DND-41 (cell line): Measurements from ENCODE around the gene OR5A2.

Experiments
- ATAC-seq: fragments of 200-7000 bp; cut with Tn5 transposase; 3 replicates; pipeline ENCODE4 v1.9.1; 2021; ENCODE audit warnings: low read depth; ENCODE audit not compliant: insufficient read depth
- DNase-seq: peaks from one replicate; pipeline ENCODE4 v3.0.0-alpha.2; 2020
- H2AFZ ChIP-seq: 2 replicates; pipeline ENCODE4 v1.6.0; 2012; ENCODE audit warnings: low read depth, low read length
- H3K27ac ChIP-seq: 2 replicates; pipeline ENCODE4 v1.5.1; 2012; ENCODE audit warnings: low read length, inconsistent platforms
- H3K27me3 ChIP-seq: fragments of 200-600 bp; sonication (generic); 2 replicates; pipeline ENCODE4 v1.6.0; 2012; ENCODE audit warnings: low read length, mild to moderate bottlenecking, inconsistent platforms; ENCODE audit not compliant: insufficient read depth, poor library complexity
- H3K36me3 ChIP-seq: 2 replicates; pipeline ENCODE4 v1.5.1; 2012; ENCODE audit warnings: low read length, inconsistent platforms; ENCODE audit not compliant: insufficient read depth
- H3K4me1 ChIP-seq: 2 replicates; pipeline ENCODE4 v1.5.1; 2012; ENCODE audit warnings: mild to moderate bottlenecking, low read length; ENCODE audit not compliant: insufficient read depth
- H3K4me2 ChIP-seq: 2 replicates; pipeline ENCODE4 v1.6.0; 2012; ENCODE audit warnings: mild to moderate bottlenecking, moderate library complexity, low read length, inconsistent platforms; ENCODE audit not compliant: insufficient read depth
- H3K4me3 ChIP-seq, 2 experiments: fragments of 200-600 bp in 1 of 2; shearing (Covaris generic) in 1 of 2; 2 replicates each; pipeline ENCODE4 v1.5.1; 2012 to 2016; ENCODE audit warnings: inconsistent platforms in 2 of 2, low read length in 2 of 2, mild to moderate bottlenecking in 2 of 2, low read depth in 1 of 2, moderate library complexity in 1 of 2
- H3K79me2 ChIP-seq: 2 replicates; pipeline ENCODE4 v1.6.0; 2012; ENCODE audit warnings: low read length, inconsistent platforms; ENCODE audit not compliant: insufficient read depth
- H3K9ac ChIP-seq: 2 replicates; pipeline ENCODE4 v1.6.0; 2012; ENCODE audit warnings: low read depth, mild to moderate bottlenecking, inconsistent platforms, low read length, moderate library complexity
- H3K9me3 ChIP-seq: 2 replicates; pipeline ENCODE4 v1.5.1; 2012; ENCODE audit warnings: low read length, moderate library complexity, mild to moderate bottlenecking, inconsistent platforms; ENCODE audit not compliant: insufficient read depth, severe bottlenecking
- H4K20me1 ChIP-seq: 2 replicates; pipeline ENCODE4 v1.6.0; 2012; ENCODE audit warnings: low read length; ENCODE audit not compliant: insufficient read depth
- EZH2 ChIP-seq: IDR thresholded peaks from 3 replicates; pipeline ENCODE4 v1.6.1; 2012; ENCODE audit warnings: borderline replicate concordance, low read depth, mild to moderate bottlenecking, moderate library complexity, low read length, inconsistent platforms; ENCODE audit not compliant: severe bottlenecking
- TF ChIP-seq, protein P1 (sequence below): IDR thresholded peaks from 2 replicates; pipeline ENCODE4 v1.5.1; 2012; ENCODE audit warnings: borderline replicate concordance, low read length, moderate library complexity, mild to moderate bottlenecking; ENCODE audit not compliant: poor library complexity, severe bottlenecking; ENCODE audit errors: extremely low read depth

Gene OR5A2

GRCh38 chr11:59427068-59427382 lies 812 bp upstream of the OR5A2 start:
- Histone ChIP-seq H2AFZ (no peak overlapping the region), H3K27ac (no peak overlapping the region), H3K4me2 (no peak overlapping the region), H3K4me1 (no peaks in the 10 kb centered on the region), H3K4me3 (no peak overlapping the region), H3K9me3 (no peaks in the 10 kb centered on the region), H3K79me2 (no peaks in the 10 kb centered on the region), H3K9ac (no peak overlapping the region), H4K20me1 (no peaks in the 10 kb centered on the region), H3K27me3 (no peaks in the 10 kb centered on the region), H3K36me3 (no peaks in the 10 kb centered on the region)
- ATAC-seq (no peak), DNase-seq (no peak)
- no peak for TF ChIP-seq EZH2
- TF ChIP-seq, protein P1, sequence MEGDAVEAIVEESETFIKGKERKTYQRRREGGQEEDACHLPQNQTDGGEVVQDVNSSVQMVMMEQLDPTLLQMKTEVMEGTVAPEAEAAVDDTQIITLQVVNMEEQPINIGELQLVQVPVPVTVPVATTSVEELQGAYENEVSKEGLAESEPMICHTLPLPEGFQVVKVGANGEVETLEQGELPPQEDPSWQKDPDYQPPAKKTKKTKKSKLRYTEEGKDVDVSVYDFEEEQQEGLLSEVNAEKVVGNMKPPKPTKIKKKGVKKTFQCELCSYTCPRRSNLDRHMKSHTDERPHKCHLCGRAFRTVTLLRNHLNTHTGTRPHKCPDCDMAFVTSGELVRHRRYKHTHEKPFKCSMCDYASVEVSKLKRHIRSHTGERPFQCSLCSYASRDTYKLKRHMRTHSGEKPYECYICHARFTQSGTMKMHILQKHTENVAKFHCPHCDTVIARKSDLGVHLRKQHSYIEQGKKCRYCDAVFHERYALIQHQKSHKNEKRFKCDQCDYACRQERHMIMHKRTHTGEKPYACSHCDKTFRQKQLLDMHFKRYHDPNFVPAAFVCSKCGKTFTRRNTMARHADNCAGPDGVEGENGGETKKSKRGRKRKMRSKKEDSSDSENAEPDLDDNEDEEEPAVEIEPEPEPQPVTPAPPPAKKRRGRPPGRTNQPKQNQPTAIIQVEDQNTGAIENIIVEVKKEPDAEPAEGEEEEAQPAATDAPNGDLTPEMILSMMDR: no peak

GRCh38 chr11:59425131-59425530 lies 1.1 kb downstream of the OR5A2 start:
- TF ChIP-seq, protein P1: no peak
- TF ChIP-seq EZH2: no peak
- no peak for ATAC-seq
- Histone ChIP-seq H3K36me3 (no peaks in the 10 kb centered on the region), H3K27me3 (no peaks in the 10 kb centered on the region), H2AFZ (no peak overlapping the region), H3K9ac (no peak overlapping the region), H3K79me2 (no peaks in the 10 kb centered on the region), H3K9me3 (no peaks in the 10 kb centered on the region), H3K4me3 (no peak overlapping the region), H3K4me2 (no peak overlapping the region), H3K4me1 (no peaks in the 10 kb centered on the region), H4K20me1 (no peaks in the 10 kb centered on the region), H3K27ac (no peak overlapping the region)
- no peak for DNase-seq

- Histone ChIP-seq H3K4me3 (no peak overlapping the region), H3K9ac (no peak overlapping the region), H3K27me3 (no peaks in the 10 kb centered on the region), H3K4me1 (no peaks in the 10 kb centered on the region), H3K27ac (no peak overlapping the region), H3K9me3 (no peaks in the 10 kb centered on the region), H3K79me2 (no peaks in the 10 kb centered on the region), H3K36me3 (no peaks in the 10 kb centered on the region), H2AFZ (no peak overlapping the region), H4K20me1 (no peaks in the 10 kb centered on the region), H3K4me2 (no peak overlapping the region)
- ATAC-seq (no peak), DNase-seq (no peak)
- TF ChIP-seq EZH2: no peak
- TF ChIP-seq, protein P1: no peak
Observed at GRCh38 chr11:59423835-59424234, 2.4 kb downstream of the OR5A2 start.

- H3K4me2 ChIP-seq: no peak overlapping the region
- H3K9me3 ChIP-seq: no peaks in the 10 kb centered on the region
- H3K4me1 ChIP-seq: no peaks in the 10 kb centered on the region
- H3K79me2 ChIP-seq: no peaks in the 10 kb centered on the region
- no peak overlapping the region for H3K27ac ChIP-seq
- H3K4me3 ChIP-seq: no peak overlapping the region
- H3K27me3 ChIP-seq: no peaks in the 10 kb centered on the region
- TF ChIP-seq, protein P1: no peak
- no peaks in the 10 kb centered on the region for H3K36me3 ChIP-seq
- no peak for DNase-seq
- no peak for ATAC-seq
- H2AFZ ChIP-seq: no peak overlapping the region
- H3K9ac ChIP-seq: no peak overlapping the region
- no peaks in the 10 kb centered on the region for H4K20me1 ChIP-seq
Observed at GRCh38 chr11:59418156-59418555, 8.1 kb downstream of the OR5A2 start.
